GM23248 (cell line): Measurements from ENCODE around the gene PPT2. TPM values are rescaled to one million over a fixed set of nuclear protein-coding genes. Genes with fewer than 3 reads are reported as not detected.
A peak's percentile ranks its signal among the peaks of the same experiment; 100 is the strongest.

Source experiments
- DNase-seq: peaks from one replicate; pipeline ENCODE4 v3.0.0-alpha.2; 2015
- H2AFZ ChIP-seq: fragments of 200-600 bp; sonication (generic); 2 replicates; pipeline ENCODE4 v1.6.1; 2016; ENCODE audit warnings: antibody characterized with exemption
- H3F3A ChIP-seq: fragments of 200-600 bp; sonication (generic); 2 replicates; pipeline ENCODE4 v1.6.1; 2016; ENCODE audit warnings: mild to moderate bottlenecking, antibody characterized with exemption, mixed run types; ENCODE audit not compliant: insufficient read depth
- H3K27ac ChIP-seq: fragments of 200-600 bp; sonication (generic); 2 replicates; pipeline ENCODE4 v1.5.1; 2016; ENCODE audit warnings: mild to moderate bottlenecking
- H3K27me3 ChIP-seq: fragments of 200-600 bp; sonication (generic); replicated peaks from 2 replicates; pipeline ENCODE4 v1.6.1; 2016; ENCODE audit warnings: mild to moderate bottlenecking; ENCODE audit not compliant: insufficient read depth
- H3K36me3 ChIP-seq: fragments of 200-600 bp; sonication (generic); 2 replicates; pipeline ENCODE4 v1.6.1; 2016; ENCODE audit warnings: low read depth, mild to moderate bottlenecking
- H3K4me1 ChIP-seq: fragments of 200-600 bp; sonication (generic); 2 replicates; pipeline ENCODE4 v1.6.1; 2016; ENCODE audit warnings: mild to moderate bottlenecking; ENCODE audit not compliant: insufficient read depth
- H3K4me2 ChIP-seq: fragments of 200-600 bp; sonication (generic); one replicate; pipeline ENCODE4 v1.6.1; 2016; ENCODE audit warnings: mild to moderate bottlenecking; ENCODE audit not compliant: unreplicated experiment
- H3K4me3 ChIP-seq: fragments of 200-600 bp; sonication (generic); 2 replicates; pipeline ENCODE4 v1.5.1; 2016; ENCODE audit warnings: mild to moderate bottlenecking
- H3K79me2 ChIP-seq: fragments of 200-600 bp; sonication (generic); 2 replicates; pipeline ENCODE4 v1.6.1; 2016; ENCODE audit warnings: mild to moderate bottlenecking; ENCODE audit not compliant: insufficient read depth
- H3K9ac ChIP-seq: fragments of 200-600 bp; sonication (generic); 2 replicates; pipeline ENCODE4 v1.6.1; 2016; ENCODE audit warnings: mild to moderate bottlenecking
- H3K9me2 ChIP-seq: fragments of 200-600 bp; sonication (generic); 2 replicates; pipeline ENCODE4 v1.6.1; 2016; ENCODE audit warnings: mixed run types, mild to moderate bottlenecking, moderate library complexity; ENCODE audit not compliant: insufficient read depth
- H3K9me3 ChIP-seq: fragments of 200-600 bp; sonication (generic); one replicate; pipeline ENCODE4 v1.6.1; 2017; ENCODE audit warnings: low read depth
- H4K20me1 ChIP-seq: fragments of 200-600 bp; sonication (generic); 2 replicates; pipeline ENCODE4 v1.6.0; 2016; ENCODE audit not compliant: insufficient read depth
- EZH2 ChIP-seq: fragments of 200-600 bp; sonication (generic); IDR thresholded peaks from 2 replicates; pipeline ENCODE4 v1.6.1; 2018; ENCODE audit warnings: antibody characterized with exemption, mild to moderate bottlenecking; ENCODE audit not compliant: insufficient read depth, poor library complexity, severe bottlenecking
- EZH2phosphoT487 ChIP-seq: fragments of 200-600 bp; sonication (generic); IDR thresholded peaks from 2 replicates; pipeline ENCODE4 v1.6.1; 2018; ENCODE audit warnings: antibody characterized with exemption, moderate library complexity, mild to moderate bottlenecking, low read depth; ENCODE audit not compliant: insufficient read depth
- WGBS, 2 experiments: methylation state at CpG; one replicate each; pipeline ENCODE4 v1.1.6; 2015 to 2017; ENCODE audit warnings: low lambda C conversion rate in 2 of 2, low coverage in 1 of 2; ENCODE audit errors: missing lambda C conversion rate in 2 of 2; 5-methylcytosine and 5-hydroxymethylcytosine counted together
- in situ Hi-C: fragments of 300-500 bp; cut with MboI; formaldehyde crosslinking; loops from 2 replicates; pipeline ENCODE4 v1.15.0; 2020
- polyA plus RNA-seq: library from polyadenylated mRNA; unstranded; fragments of >200 nt; fragmentation: Nextera tagmentation; extraction: Ambion mirVana; gene quantifications from 2 replicates; pipeline ENCODE4 v1.2.1, GENCODE V29; 2016
- total RNA-seq: library from RNA; depleted of rRNA; stranded (reverse); fragments of >200 nt; shearing (Covaris generic); gene quantifications from 2 replicates; pipeline ENCODE4 v1.2.3, GENCODE V29; 2014

Gene PPT2
- total and polyA plus RNA-seq, 2 experiments from 2014 or later, result 10.3 to 12.8 TPM

DNA sequence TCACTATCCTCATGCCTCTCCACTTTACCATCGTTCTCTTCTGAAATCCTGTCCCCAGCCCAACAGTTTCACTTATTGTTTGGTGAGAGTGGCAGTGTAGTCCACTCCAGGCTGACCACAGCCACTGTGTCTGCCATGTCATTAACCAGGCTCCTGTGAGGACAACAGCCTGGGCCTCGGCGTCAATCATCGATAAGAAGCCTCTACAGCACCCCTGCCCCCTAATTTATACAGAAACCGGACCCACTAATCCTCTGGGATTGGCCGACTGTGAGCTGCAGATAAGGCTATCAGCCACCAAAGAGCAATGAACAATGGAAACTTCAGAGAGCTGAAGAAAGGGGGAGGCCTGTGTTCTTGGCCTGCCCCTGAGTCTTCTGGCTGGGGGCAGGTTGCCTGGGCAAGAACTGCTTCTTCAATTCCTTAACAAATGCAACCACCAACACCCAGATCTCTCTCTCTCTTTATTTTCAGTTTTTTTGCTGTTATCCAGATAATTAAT lies 13.9 kb downstream of the PPT2 start:
- Histone ChIP-seq H3K9me3 (no peaks in the 10 kb centered on the region), H2AFZ (no peak overlapping the region), H3K79me2 (peaks cover 22% of the 10 kb centered on the region), H3K9ac (no peak overlapping the region), H3K27me3 (no peaks in the 10 kb centered on the region), H3K9me2 (no peaks in the 10 kb centered on the region), H3K4me1 (peaks cover 8% of the 10 kb centered on the region; the same call in 1 of the 2 replicates), H3F3A (no peaks in the 10 kb centered on the region; the same call in 1 of the 2 replicates), H4K20me1 (no peaks in the 10 kb centered on the region), H3K4me3 (no peak overlapping the region), H3K36me3 (peaks cover 6% of the 10 kb centered on the region; the same call in 1 of the 2 replicates), H3K27ac (no peak overlapping the region), H3K4me2 (no peak overlapping the region)
- in situ Hi-C loops, result no loop called here
- 78 to 83% methylated on average over 6 of the region's 6 CpGs for WGBS, 2 experiments
- TF ChIP-seq EZH2phosphoT487 (no peak), EZH2 (no peak)
- no peak for DNase-seq

DNA sequence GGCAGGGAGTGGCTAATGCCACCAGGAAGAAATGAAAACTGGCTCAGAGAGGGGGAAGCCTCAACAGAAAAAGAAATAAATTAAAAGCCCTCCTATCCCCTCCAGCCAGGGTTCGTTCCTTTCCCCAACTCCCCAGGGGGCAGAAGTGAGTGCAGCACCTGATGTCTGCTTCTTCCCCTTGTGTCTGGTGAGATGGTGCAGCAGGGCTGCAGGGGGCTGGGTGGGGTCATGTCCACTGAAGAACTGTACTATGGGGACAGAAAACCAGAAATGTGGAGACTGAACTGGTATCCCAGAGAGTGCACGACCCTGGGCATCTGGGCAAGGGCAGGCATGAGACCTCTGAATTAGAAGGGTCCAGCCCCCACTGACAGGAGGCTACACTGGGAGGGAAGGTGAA lies 14.4 kb downstream of the PPT2 start:
- in situ Hi-C loops, result no loop called here
- H4K20me1 ChIP-seq, result no peaks in the 10 kb centered on the region
- WGBS, 2 experiments, result 45 to 59% methylated on average over 2 of the region's 2 CpGs

DNA sequence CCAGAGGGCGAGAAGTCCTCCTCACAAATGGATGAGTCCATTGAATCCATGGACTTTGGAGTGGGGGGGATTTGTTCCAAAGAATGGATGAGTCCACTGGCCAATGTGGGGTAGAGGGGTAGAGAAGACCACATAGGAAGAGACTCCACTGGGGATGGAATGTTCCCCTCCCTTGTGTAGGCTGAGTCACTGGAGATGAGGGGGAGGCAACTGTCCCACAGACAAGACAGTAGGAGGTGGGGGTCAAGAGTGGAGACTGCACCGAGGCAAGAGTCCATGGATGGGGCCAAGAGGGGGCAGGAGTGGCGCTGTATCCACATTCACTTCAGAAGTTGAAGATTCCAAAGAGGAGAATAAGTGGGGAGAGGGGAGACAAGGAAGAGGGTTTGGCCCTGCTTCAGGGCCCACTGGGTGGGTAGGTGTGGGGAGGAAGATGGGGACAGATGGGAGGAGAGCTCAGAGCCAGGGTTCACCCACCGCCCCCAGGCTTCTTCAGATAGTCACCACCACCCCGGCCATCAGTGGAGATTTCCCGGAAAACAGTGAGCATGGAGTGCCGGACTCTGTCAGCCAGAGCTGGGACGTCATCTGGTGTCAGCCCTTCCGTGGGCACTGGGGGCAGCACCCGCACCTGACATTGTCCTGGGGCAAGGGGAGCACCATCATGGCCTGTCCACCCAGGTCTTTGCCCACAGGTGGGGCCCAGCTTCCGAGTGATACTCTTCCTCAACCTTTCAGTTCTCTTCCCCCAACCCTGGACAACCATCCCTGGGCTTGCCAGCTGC lies 15.1 kb downstream of the PPT2 start:
- DNase-seq, result peak; percentile 40
- 49 to 56% methylated on average over 10 to 11 of the region's 11 CpGs for WGBS, 2 experiments

More for the DNA sequence above, 14.4 kb downstream of the PPT2 start:
- no peaks in the 10 kb centered on the region for H3K9me3 ChIP-seq
- H3F3A ChIP-seq, result no peaks in the 10 kb centered on the region; the same call in 1 of the 2 replicates
- TF ChIP-seq EZH2 (no peak), EZH2phosphoT487 (no peak)
- peaks cover 27% of the 10 kb centered on the region for H3K79me2 ChIP-seq
- no peak overlapping the region for H3K4me3 ChIP-seq
- peaks cover 6% of the 10 kb centered on the region; the same call in 1 of the 2 replicates for H3K36me3 ChIP-seq
- no peaks in the 10 kb centered on the region for H3K9me2 ChIP-seq
- no peak overlapping the region for H3K4me2 ChIP-seq
- peaks cover 8% of the 10 kb centered on the region; the same call in 1 of the 2 replicates for H3K4me1 ChIP-seq
- no peak overlapping the region for H3K27ac ChIP-seq
- H2AFZ ChIP-seq, result no peak overlapping the region
- H3K9ac ChIP-seq, result no peak overlapping the region
- no peak for DNase-seq
- no peaks in the 10 kb centered on the region for H3K27me3 ChIP-seq

DNA sequence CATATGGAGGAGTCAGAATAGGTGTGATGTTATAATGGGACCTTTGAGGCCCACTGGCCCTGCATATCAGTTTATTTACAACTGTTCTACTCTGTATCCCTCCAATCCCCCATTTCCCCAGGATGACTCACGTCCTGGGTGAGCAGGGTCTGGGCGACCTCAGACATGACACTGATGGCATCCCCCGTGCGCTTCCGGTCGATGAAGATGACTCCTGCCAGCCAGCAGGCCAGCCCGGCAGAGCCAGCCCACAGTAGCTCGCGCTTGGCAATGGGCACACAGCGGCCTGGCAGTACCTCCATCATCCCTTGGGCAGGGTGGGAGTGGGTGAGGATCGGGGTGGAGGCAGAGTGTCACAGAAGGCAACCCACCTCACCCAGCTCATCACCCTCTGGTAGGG lies 16.4 kb downstream of the PPT2 start:
- Histone ChIP-seq H3K79me2 (peaks cover 47% of the 10 kb centered on the region), H2AFZ (no peak overlapping the region), H4K20me1 (no peaks in the 10 kb centered on the region), H3K4me2 (no peak overlapping the region), H3K36me3 (peaks cover 6% of the 10 kb centered on the region; the same call in 1 of the 2 replicates), H3K27me3 (no peaks in the 10 kb centered on the region), H3F3A (no peaks in the 10 kb centered on the region; the same call in 1 of the 2 replicates), H3K4me3 (no peak overlapping the region), H3K9me3 (no peaks in the 10 kb centered on the region), H3K27ac (no peak overlapping the region), H3K9ac (no peak overlapping the region), H3K9me2 (no peaks in the 10 kb centered on the region), H3K4me1 (peaks cover 17% of the 10 kb centered on the region)
- in situ Hi-C loops, result no loop called here
- TF ChIP-seq EZH2phosphoT487 (no peak), EZH2 (no peak)
- no peak for DNase-seq
- 81 to 87% methylated on average over 11 of the region's 11 CpGs for WGBS, 2 experiments

More for the DNA sequence above, 15.1 kb downstream of the PPT2 start:
- no peak overlapping the region for H3K4me2 ChIP-seq
- TF ChIP-seq EZH2phosphoT487 (no peak), EZH2 (no peak)
- H3K79me2 ChIP-seq, result peaks cover 34% of the 10 kb centered on the region
- H3F3A ChIP-seq, result no peaks in the 10 kb centered on the region; the same call in 1 of the 2 replicates
- in situ Hi-C loops, result no loop called here
- H3K27me3 ChIP-seq, result no peaks in the 10 kb centered on the region
- H3K9me3 ChIP-seq, result no peaks in the 10 kb centered on the region
- peaks cover 8% of the 10 kb centered on the region; the same call in 1 of the 2 replicates for H3K4me1 ChIP-seq
- H3K36me3 ChIP-seq, result peaks cover 6% of the 10 kb centered on the region; the same call in 1 of the 2 replicates
- no peaks in the 10 kb centered on the region for H3K9me2 ChIP-seq
- no peak overlapping the region for H3K4me3 ChIP-seq
- no peak overlapping the region for H2AFZ ChIP-seq
- no peak overlapping the region for H3K27ac ChIP-seq
- H3K9ac ChIP-seq, result no peak overlapping the region
- no peaks in the 10 kb centered on the region for H4K20me1 ChIP-seq
